Upper lobe of left lung (tissue), 6 donors: ENCODE results near the gene MATCAP1. TPM values are rescaled to one million over a fixed set of nuclear protein-coding genes. Genes with fewer than 3 reads are reported as not detected.

Source experiments
- ATAC-seq, 2 donors: fragments of 200-7000 bp; cut with Tn5 transposase; one replicate each; pipeline ENCODE4 v1.9.1; 2022; ENCODE audit warnings: mild to moderate bottlenecking in 2 of 2, moderate library complexity in 2 of 2; ENCODE audit not compliant: low FRiP score in 2 of 2
- DNase-seq, 2 donors: peaks; one replicate each; pipeline ENCODE4 v3.0.0-alpha.2; 2019 to 2020
- H3K27ac ChIP-seq, 4 donors: fragments of 200-600 bp; sonication (generic); one replicate each; pipeline ENCODE4 v1.5.1; 2016 to 2019
- H3K27me3 ChIP-seq, 4 donors: fragments of 200-600 bp; sonication (generic); one replicate each; pipeline ENCODE4 v1.5.1; 2017 to 2019
- H3K36me3 ChIP-seq, 4 donors: fragments of 200-600 bp; sonication (generic); one replicate each; pipeline ENCODE4 v1.5.1; 2016 to 2019
- H3K4me1 ChIP-seq, 4 donors: fragments of 200-600 bp; sonication (generic); one replicate each; pipeline ENCODE4 v1.5.1; 2018 to 2019
- H3K4me3 ChIP-seq, 4 donors: fragments of 200-600 bp; sonication (generic); one replicate each; pipeline ENCODE4 v1.5.1; 2017 to 2019; ENCODE audit warnings: mild to moderate bottlenecking in 2 of 4, moderate library complexity in 1 of 4
- H3K9me3 ChIP-seq, 4 donors: fragments of 200-600 bp; sonication (generic); one replicate each; pipeline ENCODE4 v1.5.1; 2018 to 2019
- EP300 ChIP-seq, 4 donors: sonication (generic); formaldehyde crosslinking; IDR thresholded peaks; one replicate each; pipeline ENCODE4 v1.5.1; 2017; ENCODE audit warnings: antibody characterized with exemption in 4 of 4, control low read depth in 2 of 4
- POLR2A ChIP-seq, 4 donors: fragments of 450-650 bp; IDR thresholded peaks; one replicate each; pipeline ENCODE4 v1.5.1; 2016 to 2017; ENCODE audit warnings: antibody characterized with exemption in 4 of 4, mild to moderate bottlenecking in 2 of 4
- POLR2AphosphoS5 ChIP-seq, 2 donors: sonication (generic); formaldehyde crosslinking; IDR thresholded peaks; one replicate each; pipeline ENCODE4 v1.5.1; 2017; ENCODE audit warnings: antibody characterized with exemption in 2 of 2
- WGBS, 2 donors: methylation state at CpG; one replicate each; pipeline ENCODE4 v1.1.5; 2017 to 2018; 5-methylcytosine and 5-hydroxymethylcytosine counted together
- total RNA-seq, 6 donors: library from RNA; depleted of rRNA in 4 of 6; stranded (reverse); fragments of >200 nt in 4 of 6; gene quantifications; one replicate each; pipeline versions ENCODE4 v1.1.0 to v1.2.1, GENCODE V29; 2016 to 2021
- TF ChIP-seq, protein P1 (sequence below), 6 experiments: fragments of 450-650 bp in 4 of 6; fragments of 200-600 bp in 2 of 6; sonication (generic) in 2 of 6; IDR thresholded peaks; one replicate each; pipeline ENCODE4 v1.5.1; 2016 to 2019; ENCODE audit warnings: antibody characterized with exemption in 6 of 6
- donor health status: DM: no; HTN: no; CAD: no; lungs with moderate emphysema.
- donor health status: DM: no; HTN: yes; CAD: no; lungs with severe emphysema.

Gene MATCAP1
- total RNA-seq, 6 donors from 2014 or later = 9.1 to 147 (median 31.1) TPM

DNA sequence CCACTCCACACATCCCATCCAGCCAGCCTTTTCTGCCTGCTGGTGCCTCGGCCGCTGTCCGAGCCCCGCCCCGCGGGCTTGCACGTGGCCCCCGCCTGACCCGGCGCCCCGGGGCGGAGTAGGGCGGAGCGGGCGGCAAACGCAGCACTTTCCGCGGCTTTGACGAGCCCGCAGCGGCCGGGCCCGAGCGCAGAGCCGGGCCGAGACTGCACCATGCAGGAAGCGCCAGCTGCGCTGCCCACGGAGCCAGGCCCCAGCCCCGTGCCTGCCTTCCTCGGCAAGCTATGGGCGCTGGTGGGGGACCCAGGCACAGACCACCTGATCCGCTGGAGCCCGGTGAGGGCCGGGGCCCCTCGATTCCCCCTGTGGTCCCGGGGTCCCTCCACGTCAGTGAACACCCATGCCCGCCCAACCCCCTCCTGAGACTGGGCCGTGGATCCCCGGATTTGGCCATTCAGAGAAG is 19.1 kb downstream of the MATCAP1 start, which contains the start of gene HSF4:
Gene HSF4 (plus strand): TSS at position 147 of the 463 bp plus-strand sequence. CDS start 67 bp downstream, at position 214.
- H3K4me3 ChIP-seq = peak within 1 kb of the TSS in 3 of 4 donors; percentile 22 to 45 (median 42)
- TF ChIP-seq POLR2AphosphoS5 (IDR thresholded peaks at IDR 0.05) = no peak
- TF ChIP-seq, protein P1, sequence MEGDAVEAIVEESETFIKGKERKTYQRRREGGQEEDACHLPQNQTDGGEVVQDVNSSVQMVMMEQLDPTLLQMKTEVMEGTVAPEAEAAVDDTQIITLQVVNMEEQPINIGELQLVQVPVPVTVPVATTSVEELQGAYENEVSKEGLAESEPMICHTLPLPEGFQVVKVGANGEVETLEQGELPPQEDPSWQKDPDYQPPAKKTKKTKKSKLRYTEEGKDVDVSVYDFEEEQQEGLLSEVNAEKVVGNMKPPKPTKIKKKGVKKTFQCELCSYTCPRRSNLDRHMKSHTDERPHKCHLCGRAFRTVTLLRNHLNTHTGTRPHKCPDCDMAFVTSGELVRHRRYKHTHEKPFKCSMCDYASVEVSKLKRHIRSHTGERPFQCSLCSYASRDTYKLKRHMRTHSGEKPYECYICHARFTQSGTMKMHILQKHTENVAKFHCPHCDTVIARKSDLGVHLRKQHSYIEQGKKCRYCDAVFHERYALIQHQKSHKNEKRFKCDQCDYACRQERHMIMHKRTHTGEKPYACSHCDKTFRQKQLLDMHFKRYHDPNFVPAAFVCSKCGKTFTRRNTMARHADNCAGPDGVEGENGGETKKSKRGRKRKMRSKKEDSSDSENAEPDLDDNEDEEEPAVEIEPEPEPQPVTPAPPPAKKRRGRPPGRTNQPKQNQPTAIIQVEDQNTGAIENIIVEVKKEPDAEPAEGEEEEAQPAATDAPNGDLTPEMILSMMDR (IDR thresholded peaks at IDR 0.05) = no peak
- TF ChIP-seq POLR2A (IDR thresholded peaks at IDR 0.05) = peak in 1 of 4 donors; percentile 69
- no peak for TF ChIP-seq EP300 (IDR thresholded peaks at IDR 0.05)
- peak within 1 kb of the TSS in 3 of 4 donors; percentile 46 to 54 (median 53) for H3K27ac ChIP-seq
- H3K4me1 ChIP-seq = peaks cover 48 to 65% (median 60%) of the 10 kb centered on the region in 4 donors
- DNase-seq = peak; percentile 78 to 94
- H3K9me3 ChIP-seq = no peaks in the 10 kb centered on the region
- H3K36me3 ChIP-seq = no peaks in the 10 kb centered on the region
- H3K27me3 ChIP-seq = peaks cover 0 to 27% (median 10%) of the 10 kb centered on the region in 4 donors
- 0% methylated on average over 1 to 2 of the region's 41 CpGs for WGBS, 2 donors
- peak in 1 of 2 donors; percentile 66 for ATAC-seq

DNA sequence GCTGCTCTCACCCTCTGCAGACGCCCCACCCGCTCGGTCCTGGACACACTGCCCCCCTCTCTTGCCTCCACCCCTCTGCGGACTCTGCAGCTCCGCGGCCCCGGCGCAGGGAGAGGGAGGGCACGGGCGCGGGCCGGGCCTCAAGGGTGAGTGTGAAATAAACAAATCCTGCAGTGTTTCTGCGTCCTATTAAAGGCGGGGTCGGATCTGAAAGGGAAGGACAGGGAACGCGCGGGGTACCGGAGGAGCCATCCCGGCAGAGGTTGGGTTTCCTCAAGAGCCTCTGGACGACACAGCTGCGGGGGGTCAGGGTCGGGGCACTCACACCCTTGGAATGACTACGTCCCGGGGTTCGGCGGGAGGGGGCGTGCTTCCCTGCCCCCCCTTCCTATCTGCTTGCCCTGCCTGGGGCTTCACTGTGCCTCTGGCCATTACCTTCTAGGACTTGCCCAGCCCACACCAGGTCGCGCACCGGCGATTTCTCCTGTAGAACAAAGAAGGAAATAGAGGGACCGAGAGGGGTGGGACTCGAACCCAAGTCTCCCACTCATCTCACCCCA is 19.7 kb downstream of the MATCAP1 start:
- H3K36me3 ChIP-seq = no peaks in the 10 kb centered on the region
- DNase-seq = peak in 1 of 2 donors; percentile 88
- peak overlapping the region in 3 of 4 donors; percentile 22 to 45 (median 42) for H3K4me3 ChIP-seq
- no peaks in the 10 kb centered on the region for H3K9me3 ChIP-seq
- H3K27ac ChIP-seq = peak overlapping the region in 2 of 4 donors; percentile 46 to 53
- WGBS, 2 donors = 1 to 2% methylated on average over 17 to 34 of the region's 34 CpGs
- TF ChIP-seq, protein P1 (IDR thresholded peaks at IDR 0.05) = no peak
- TF ChIP-seq POLR2AphosphoS5 (IDR thresholded peaks at IDR 0.05) (no peak), POLR2A (IDR thresholded peaks at IDR 0.05) (no peak), EP300 (IDR thresholded peaks at IDR 0.05) (no peak)
- ATAC-seq = no peak
- peaks cover 0 to 27% (median 10%) of the 10 kb centered on the region in 4 donors for H3K27me3 ChIP-seq
- peaks cover 43 to 63% (median 56%) of the 10 kb centered on the region in 4 donors for H3K4me1 ChIP-seq

DNA sequence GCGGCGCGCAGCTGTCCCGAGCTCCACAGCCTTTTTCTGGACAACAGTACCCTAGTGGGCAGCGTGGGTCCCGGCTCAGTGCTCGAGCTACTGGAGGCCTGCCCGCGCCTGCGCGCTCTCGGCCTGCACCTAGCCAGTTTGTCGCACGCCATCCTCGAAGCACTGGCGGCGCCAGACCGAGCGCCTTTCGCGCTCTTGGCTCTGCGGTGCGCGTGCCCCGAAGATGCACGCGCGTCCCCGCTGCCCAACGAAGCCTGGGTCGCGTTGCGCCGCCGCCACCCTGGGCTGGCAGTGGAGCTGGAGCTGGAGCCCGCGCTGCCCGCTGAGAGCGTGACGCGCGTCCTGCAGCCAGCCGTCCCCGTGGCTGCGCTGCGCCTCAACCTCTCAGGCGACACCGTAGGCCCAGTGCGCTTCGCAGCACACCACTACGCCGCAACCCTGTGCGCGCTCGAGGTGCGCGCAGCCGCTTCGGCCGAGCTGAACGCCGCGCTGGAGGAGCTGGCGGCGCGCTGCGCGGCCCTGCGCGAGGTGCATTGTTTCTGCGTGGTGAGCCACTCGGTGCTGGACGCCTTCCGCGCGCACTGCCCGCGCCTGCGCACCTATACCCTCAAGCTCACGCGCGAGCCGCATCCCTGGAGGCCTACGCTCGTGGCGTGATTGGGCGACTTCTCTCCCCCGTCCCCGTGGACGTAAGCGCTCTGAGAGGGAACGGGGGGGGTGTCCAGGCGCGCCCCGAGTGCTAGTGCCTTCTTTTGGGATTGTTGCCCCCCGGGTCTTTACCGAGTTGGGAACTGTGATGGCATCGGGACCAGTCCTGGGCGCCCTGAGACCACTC is 20.4 kb downstream of the MATCAP1 start:
- Histone ChIP-seq H3K27ac (peak overlapping the region in 1 of 4 donors; percentile 46), H3K36me3 (no peaks in the 10 kb centered on the region), H3K9me3 (no peaks in the 10 kb centered on the region), H3K27me3 (peaks cover 0 to 27% (median 10%) of the 10 kb centered on the region in 4 donors), H3K4me3 (peak overlapping the region in 3 of 4 donors; percentile 22 to 45 (median 42)), H3K4me1 (peaks cover 50 to 70% (median 61%) of the 10 kb centered on the region in 4 donors)
- ATAC-seq (no peak), DNase-seq (peak in 1 of 2 donors; percentile 92)
- 9 to 36% methylated on average over 26 to 43 of the region's 99 CpGs for WGBS, 2 donors
- TF ChIP-seq POLR2AphosphoS5 (IDR thresholded peaks at IDR 0.05) (no peak), EP300 (IDR thresholded peaks at IDR 0.05) (no peak)
- TF ChIP-seq, protein P1 (IDR thresholded peaks at IDR 0.05) = peak in 1 of 6 experiments; percentile 2

DNA sequence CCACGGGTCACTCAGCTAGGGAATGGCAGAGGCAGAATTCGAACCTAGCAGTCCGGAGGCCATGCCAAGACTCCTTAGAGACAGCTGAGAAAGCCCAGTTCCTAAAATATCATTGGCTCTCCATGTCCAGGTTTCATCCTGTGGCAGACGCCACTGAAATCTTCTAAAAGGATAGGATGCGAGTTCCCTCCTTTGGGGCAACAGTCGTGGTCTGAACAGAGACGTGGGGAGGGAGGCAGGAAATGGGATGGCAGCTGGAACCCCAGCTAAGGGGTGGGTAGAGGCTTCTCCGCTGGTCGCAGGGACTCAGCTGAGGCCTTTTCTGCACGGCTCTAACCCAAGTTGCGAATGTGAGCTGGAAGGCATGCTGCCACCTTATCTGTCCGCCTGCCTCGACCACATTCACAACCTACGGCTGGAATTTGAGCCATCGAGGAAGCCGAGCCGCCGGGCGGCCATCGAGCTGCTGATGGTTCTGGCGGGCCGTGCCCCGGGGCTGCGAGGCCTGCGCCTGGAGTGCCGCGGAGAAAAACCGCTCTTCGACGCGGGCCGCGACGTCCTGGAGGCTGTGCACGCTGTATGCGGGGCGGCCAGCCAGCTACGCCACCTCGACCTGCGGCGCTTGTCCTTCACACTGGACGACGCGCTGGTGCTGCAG is 21.1 kb downstream of the MATCAP1 start:
- H3K27ac ChIP-seq = no peak overlapping the region
- 45 to 50% methylated on average over 10 to 36 of the region's 44 CpGs for WGBS, 2 donors
- H3K4me3 ChIP-seq = peak overlapping the region in 3 of 4 donors; percentile 22 to 45 (median 42)
- no peaks in the 10 kb centered on the region for H3K9me3 ChIP-seq
- ATAC-seq = no peak
- peaks cover 0 to 27% (median 10%) of the 10 kb centered on the region in 4 donors for H3K27me3 ChIP-seq
- TF ChIP-seq POLR2A (IDR thresholded peaks at IDR 0.05) (no peak), POLR2AphosphoS5 (IDR thresholded peaks at IDR 0.05) (no peak)
- TF ChIP-seq, protein P1 (IDR thresholded peaks at IDR 0.05) = no peak
- H3K36me3 ChIP-seq = no peaks in the 10 kb centered on the region
- DNase-seq = no peak
- peaks cover 55 to 75% (median 65%) of the 10 kb centered on the region in 4 donors for H3K4me1 ChIP-seq
